ENCODE results near the gene SEC62. TPM values are rescaled to one million over a fixed set of nuclear protein-coding genes. Genes with fewer than 3 reads are reported as not detected.

The SEC62 gene, protein sequence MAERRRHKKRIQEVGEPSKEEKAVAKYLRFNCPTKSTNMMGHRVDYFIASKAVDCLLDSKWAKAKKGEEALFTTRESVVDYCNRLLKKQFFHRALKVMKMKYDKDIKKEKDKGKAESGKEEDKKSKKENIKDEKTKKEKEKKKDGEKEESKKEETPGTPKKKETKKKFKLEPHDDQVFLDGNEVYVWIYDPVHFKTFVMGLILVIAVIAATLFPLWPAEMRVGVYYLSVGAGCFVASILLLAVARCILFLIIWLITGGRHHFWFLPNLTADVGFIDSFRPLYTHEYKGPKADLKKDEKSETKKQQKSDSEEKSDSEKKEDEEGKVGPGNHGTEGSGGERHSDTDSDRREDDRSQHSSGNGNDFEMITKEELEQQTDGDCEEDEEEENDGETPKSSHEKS
- 46.3 and 49.0 TPM in 2 replicates for total RNA-seq

DNA sequence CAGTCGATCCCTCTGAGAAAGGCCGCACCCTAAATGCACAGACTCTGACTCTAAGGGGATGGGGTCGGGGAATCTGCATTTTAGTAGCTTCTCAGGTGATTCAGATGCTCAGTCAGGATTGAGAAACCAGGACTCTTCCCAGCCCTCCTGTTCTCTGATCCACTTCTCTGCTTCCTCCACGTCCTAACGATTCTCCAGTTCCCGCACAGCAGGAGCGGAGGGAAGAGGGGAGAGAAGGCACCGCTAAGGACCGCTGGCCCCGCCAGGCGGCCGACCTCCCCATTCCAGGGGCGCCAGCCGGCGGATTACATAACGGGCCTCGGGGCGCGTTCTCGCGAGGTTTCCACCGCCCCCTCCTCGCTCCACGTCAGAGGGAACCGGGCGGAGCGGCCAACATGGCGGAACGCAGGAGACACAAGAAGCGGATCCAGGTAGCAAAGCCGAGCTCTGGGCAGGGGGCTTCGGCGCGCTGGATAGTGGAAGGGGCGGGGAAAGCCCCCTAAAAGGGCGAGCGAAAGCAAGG, at the start of gene SEC62:
Gene SEC62 (plus strand): TSS at position 380 of the 523 bp plus-strand sequence. CDS start 16 bp downstream, at position 396.

DNA sequence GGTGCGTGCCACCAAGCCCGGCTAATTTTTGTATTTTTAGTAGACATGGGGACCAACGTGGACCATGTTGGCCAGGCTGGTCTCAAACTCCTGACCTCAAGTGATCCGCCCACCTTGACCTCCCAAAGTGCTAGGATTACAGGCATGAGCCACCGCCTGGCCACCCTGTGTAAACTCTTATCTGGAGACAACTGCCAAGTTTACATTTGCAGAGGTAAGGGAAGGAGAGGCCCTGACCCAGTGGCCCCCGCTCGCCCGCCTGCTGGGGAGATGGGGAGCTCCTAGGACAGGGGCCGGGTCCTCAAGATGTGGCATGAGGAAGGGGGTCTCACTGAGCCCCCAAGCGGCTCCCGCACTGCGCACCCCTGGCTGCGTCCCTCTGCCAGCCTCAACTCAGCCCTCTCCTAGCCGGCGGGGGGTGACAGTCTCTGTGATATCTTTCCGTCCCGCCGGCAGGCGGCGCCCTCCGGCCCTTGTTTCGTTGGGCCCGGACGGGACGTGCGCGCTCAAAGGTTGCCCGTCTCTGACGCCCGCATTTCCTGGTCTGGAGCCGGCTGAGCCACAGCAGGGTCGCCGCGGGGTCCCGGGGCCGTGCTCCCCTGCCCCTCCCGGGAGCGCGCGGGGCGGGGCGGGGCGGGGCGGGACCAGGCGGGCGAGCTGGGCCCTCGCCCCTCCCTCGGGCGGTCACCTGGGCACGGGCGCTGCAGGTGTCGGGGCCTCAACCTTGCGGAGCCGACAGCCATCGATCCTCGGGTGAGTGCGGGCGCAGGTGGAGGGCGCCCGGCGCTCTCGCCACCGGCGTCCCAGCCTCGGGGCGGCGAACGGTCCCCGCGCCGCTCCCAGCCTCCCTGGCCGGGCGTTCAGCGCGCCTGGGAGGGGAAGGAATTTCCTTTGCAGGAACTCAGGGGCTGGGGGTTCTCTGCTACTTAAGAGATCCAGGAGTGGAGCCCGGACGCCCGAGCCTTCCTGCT, 71.1 kb downstream of the SEC62 start, which contains the start of gene GPR160:
Gene GPR160 (plus strand): TSS at position 533 of the 971 bp plus-strand sequence. CDS start 45,978 bp downstream, outside the sequence.

Other genes starting within 250 kb of the SEC62 start
- gene TERC, start 201.7 kb upstream of the SEC62 start, total RNA-seq = 254 and 264 TPM in 2 replicates
- gene ACTRT3, start 197.2 kb upstream of the SEC62 start, total RNA-seq = 4.8 and 5.4 TPM in 2 replicates
- 21.0 and 28.2 TPM in 2 replicates for gene MYNN, start 193.4 kb upstream of the SEC62 start, total RNA-seq
- not detected in 2 replicates for gene LRRIQ4, start 153.9 kb upstream of the SEC62 start, total RNA-seq
- gene LRRC34, start 153.9 kb upstream of the SEC62 start, total RNA-seq = 2.0 and 7.9 TPM in 2 replicates
- not detected in 2 replicates for gene LRRC31, start 96.9 kb upstream of the SEC62 start, total RNA-seq
- gene SAMD7, start 55.2 kb upstream of the SEC62 start, total RNA-seq = not detected in 2 replicates
- gene GPR160, start 71.2 kb downstream of the SEC62 start, total RNA-seq = 0.29 and 0.33 TPM in 2 replicates
- 31.4 and 32.4 TPM in 2 replicates for gene PHC3, start 214.9 kb downstream of the SEC62 start, total RNA-seq